Ascending aorta (tissue), 2 donors: ENCODE results near the gene BMP6. TPM values are rescaled to one million over a fixed set of nuclear protein-coding genes. Genes with fewer than 3 reads are reported as not detected.

Experiments
- DNase-seq, 2 donors: peaks; one replicate each; pipeline ENCODE4 v3.0.0-alpha.2; 2019; ENCODE audit warnings: low spot score in 2 of 2
- H3K27ac ChIP-seq, 2 donors: fragments of 200-600 bp; sonication (generic); one replicate each; pipeline ENCODE4 v1.5.1; 2016 to 2017; ENCODE audit warnings: mild to moderate bottlenecking in 1 of 2
- H3K27me3 ChIP-seq: fragments of 200-600 bp; sonication (generic); one replicate; pipeline ENCODE4 v1.5.1; 2017
- H3K36me3 ChIP-seq, 2 donors: fragments of 200-600 bp; sonication (generic); one replicate each; pipeline ENCODE4 v1.5.1; 2016
- H3K4me1 ChIP-seq, 2 donors: fragments of 200-600 bp; sonication (generic); one replicate each; pipeline ENCODE4 v1.5.1; 2016 to 2017; ENCODE audit warnings: mild to moderate bottlenecking in 1 of 2
- H3K4me3 ChIP-seq, 2 donors: fragments of 200-600 bp; sonication (generic); one replicate each; pipeline ENCODE4 v1.5.1; 2016 to 2017; ENCODE audit warnings: mild to moderate bottlenecking in 1 of 2
- H3K9me3 ChIP-seq, 2 donors: fragments of 200-600 bp; sonication (generic); one replicate each; pipeline ENCODE4 v1.5.1; 2016
- CTCF ChIP-seq, 3 experiments: fragments of 200-600 bp in 2 of 3; fragments of 450-650 bp in 1 of 3; sonication (generic) in 2 of 3; IDR thresholded peaks; one replicate each; pipeline ENCODE4 v1.5.1; 2016 to 2019; ENCODE audit warnings: antibody characterized with exemption in 3 of 3, mild to moderate bottlenecking in 1 of 3, moderate library complexity in 1 of 3
- intact Hi-C: fragments of 100-400 bp; cut with DNase I; formaldehyde crosslinking; loops from one replicate; pipeline ENCODE4 v1.15.1; 2023
- total RNA-seq: library from RNA; depleted of rRNA; stranded (reverse); fragments of >200 nt; gene quantifications from one replicate; pipeline ENCODE4 v1.1.0, GENCODE V29; 2016

Gene BMP6
- total RNA-seq, 1 donor from 2014 or later, result 16.0 TPM

- Histone ChIP-seq H3K4me3 (no peak overlapping the region), H3K36me3 (no peaks in the 10 kb centered on the region), H3K27me3 (no peaks in the 10 kb centered on the region), H3K9me3 (peaks cover 0 to 7% of the 10 kb centered on the region in 2 donors), H3K27ac (no peak overlapping the region), H3K4me1 (no peaks in the 10 kb centered on the region)
- DNase-seq, result no peak
- intact Hi-C loops, result no loop called here
- TF ChIP-seq CTCF (IDR thresholded peaks at IDR 0.05), result no peak
Measured at GRCh38 chr6:7922596-7922995, 196.7 kb downstream of the BMP6 start.

GRCh38 chr6:7924867-7925266 lies 199.0 kb downstream of the BMP6 start:
- Histone ChIP-seq H3K9me3 (peaks cover 0 to 7% of the 10 kb centered on the region in 2 donors), H3K4me3 (no peak overlapping the region), H3K36me3 (no peaks in the 10 kb centered on the region), H3K27me3 (no peaks in the 10 kb centered on the region), H3K4me1 (no peaks in the 10 kb centered on the region), H3K27ac (no peak overlapping the region)
- intact Hi-C loops, result no loop called here
- no peak for DNase-seq
- no peak for TF ChIP-seq CTCF (IDR thresholded peaks at IDR 0.05)

Other genes starting within 250 kb of the BMP6 start
- 7.2 TPM for gene DSP, start 184.4 kb upstream of the BMP6 start, total RNA-seq
- gene SNRNP48, start 135.9 kb upstream of the BMP6 start, total RNA-seq, result 1.3 TPM
- 192 TPM for gene TXNDC5, start 184.7 kb downstream of the BMP6 start, total RNA-seq